SKM-1 treated with dmso at 0.1 percent for 144 hours (cell line): ENCODE measurements around the gene MESP1.

ENCODE experiments used
- DNase-seq: peaks from one replicate; lab custom pipeline; 2025; ENCODE audit not compliant: unreplicated experiment; lab: John Stamatoyannopoulos, UW

The MESP1 gene

GRCh38 chr15:89732451-89733172 is 18.4 kb downstream of the MESP1 start:
- no peak for DNase-seq

DNA sequence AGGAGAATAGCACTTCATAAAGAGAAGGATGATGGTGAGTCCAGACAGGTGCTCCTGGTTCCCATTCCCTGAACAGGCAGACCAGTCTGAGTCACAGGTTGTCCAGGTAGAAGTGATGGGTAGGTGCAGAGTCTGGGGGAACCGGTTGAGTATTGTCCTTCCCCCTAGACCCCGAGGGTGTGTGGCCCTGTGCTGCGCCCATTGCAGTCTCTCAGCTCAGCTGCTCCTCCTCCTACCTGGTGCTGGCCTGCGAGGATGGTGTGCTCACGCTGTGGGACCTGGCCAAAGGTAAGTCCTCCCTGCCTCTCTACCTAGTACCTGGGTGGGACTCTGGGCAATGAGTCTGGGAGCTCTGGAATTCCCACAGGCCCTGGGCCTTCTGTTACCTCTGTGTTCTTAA is 19.8 kb downstream of the MESP1 start:
- DNase-seq = no peak

GRCh38 chr15:89728254-89728653 is 22.8 kb downstream of the MESP1 start:
- no peak for DNase-seq

DNA sequence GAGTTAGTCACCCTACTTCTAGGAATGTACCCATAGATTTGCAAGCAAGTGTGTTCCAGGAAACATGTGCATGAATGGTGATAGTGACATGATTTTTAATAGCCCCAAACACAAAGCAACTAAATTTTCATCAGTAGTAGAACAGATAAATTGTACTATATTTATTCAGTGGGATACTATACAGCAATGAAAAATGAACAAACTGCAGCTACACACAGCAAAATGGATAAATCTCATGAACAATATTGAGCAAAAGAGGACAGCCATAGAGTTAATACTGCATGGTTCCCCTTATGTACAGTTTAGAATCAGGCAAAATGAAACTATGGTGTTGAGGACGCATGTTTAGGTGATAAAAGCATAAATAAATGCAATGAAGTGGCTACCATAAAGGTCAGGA is 26.0 kb downstream of the MESP1 start:
- DNase-seq = no peak

DNA sequence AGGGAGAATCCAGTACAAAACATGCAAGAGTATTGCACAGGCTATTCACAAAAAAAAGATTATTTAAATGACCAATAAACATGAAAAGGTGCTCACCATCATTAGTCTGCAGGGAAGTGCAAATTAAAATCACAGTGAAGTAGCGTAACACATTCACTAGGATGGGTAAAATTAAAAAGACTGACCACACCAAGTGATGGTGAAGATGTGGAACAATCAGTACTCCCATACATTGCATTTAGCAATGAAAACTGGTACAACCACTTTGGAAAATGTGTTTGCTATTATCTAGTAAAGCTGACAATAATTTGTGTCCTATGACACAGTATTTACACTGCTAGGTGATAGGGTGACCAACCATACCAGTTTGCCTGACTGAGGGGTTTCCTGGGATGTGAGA is 26.4 kb downstream of the MESP1 start:
- DNase-seq = no peak

DNA sequence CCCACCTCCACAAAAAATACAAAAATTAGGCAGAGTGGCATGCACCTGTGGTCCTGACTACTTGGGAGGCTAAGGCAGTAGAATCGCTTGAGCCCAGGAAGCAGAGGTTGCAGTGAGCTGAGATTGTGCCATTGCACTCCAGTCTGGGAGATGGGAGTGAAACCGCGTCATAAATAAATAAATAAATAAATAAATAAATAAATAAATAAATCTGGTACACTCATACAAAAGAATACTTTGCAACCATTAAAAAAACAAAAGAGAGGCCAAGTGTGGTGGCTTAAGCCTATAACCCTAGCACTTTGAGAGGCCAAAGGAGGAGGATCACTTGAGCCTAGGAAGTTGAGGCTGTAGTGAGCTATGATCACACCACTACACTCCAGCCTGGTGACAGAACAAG is 28.0 kb downstream of the MESP1 start:
- DNase-seq = no peak

DNA sequence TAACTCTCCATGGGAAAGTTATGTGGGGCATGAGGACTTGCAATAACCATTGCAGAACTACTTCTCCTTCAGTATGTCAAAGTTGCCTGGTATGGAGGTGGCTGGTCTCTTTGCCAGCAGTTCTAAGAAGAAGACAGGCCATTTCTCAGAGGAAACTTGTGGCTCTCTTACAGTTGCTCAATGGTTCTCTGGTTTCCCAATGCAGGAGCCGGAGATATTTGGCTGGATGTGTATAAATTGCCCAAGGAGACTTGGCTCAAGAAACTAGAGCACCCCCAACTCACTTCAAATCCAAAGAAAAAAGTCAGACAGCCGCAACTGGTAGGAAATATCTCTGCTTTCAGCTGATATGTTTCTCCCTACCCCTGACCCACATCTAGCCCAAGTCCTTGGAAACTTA is 36.3 kb downstream of the MESP1 start:
- DNase-seq = peak; percentile 56

DNA sequence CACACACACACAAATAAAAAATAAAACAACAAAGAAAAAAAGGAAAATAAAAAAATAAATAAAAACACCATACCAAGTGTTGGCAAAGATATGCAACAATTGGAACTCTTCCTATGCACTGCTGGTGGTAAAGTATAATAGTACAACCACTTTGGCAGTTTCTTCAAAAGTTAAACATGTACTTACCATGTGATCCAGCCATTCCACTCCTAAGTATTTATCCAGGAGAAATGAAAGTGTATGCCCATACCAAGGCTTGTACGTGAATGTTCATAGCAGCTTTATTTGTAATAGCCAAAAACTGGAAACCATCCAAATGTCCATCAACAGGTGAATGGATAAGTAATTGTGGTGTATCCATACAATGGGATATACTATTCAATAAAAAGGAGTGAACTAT is 43.5 kb downstream of the MESP1 start:
- DNase-seq = no peak

DNA sequence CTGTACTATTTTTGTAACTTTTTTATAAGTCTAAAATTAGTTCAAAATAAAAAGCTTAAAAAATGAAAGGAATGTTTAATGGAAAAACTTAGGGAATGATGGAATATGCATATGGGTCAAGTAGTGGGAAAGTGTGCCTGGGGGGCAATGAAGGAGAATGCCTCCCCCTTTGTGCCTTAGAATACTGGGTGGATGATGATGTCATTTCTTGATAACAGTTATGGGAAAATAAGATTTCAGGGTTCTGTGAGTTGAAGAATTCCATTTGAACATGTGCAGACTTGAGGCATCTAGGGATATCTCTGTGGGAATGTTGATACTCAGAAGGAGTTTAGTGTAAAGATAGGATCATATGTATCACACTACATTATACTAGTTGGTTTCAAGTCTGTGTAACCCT is 46.6 kb downstream of the MESP1 start:
- DNase-seq = no peak
